Stimulated activated CD4-positive, alpha-beta T cell treated with anti-CD3 and anti-CD28 coated beads, Interleukin-15, amount 100 ng/mL, for 1 hour (primary cell): ENCODE results near the gene RHBDD1.
"Not testable (repeated sequence)": the region's sequence is repeated elsewhere in the genome, so short reads cannot be mapped to it uniquely, and the experiment has no call there.

Experiments used
- DNase-seq, 2 donors: peaks; one replicate each; pipeline ENCODE4 v3.0.0-alpha.2; 2020; ENCODE audit warnings: low read depth in 1 of 2, low spot score in 1 of 2

Gene RHBDD1

DNA sequence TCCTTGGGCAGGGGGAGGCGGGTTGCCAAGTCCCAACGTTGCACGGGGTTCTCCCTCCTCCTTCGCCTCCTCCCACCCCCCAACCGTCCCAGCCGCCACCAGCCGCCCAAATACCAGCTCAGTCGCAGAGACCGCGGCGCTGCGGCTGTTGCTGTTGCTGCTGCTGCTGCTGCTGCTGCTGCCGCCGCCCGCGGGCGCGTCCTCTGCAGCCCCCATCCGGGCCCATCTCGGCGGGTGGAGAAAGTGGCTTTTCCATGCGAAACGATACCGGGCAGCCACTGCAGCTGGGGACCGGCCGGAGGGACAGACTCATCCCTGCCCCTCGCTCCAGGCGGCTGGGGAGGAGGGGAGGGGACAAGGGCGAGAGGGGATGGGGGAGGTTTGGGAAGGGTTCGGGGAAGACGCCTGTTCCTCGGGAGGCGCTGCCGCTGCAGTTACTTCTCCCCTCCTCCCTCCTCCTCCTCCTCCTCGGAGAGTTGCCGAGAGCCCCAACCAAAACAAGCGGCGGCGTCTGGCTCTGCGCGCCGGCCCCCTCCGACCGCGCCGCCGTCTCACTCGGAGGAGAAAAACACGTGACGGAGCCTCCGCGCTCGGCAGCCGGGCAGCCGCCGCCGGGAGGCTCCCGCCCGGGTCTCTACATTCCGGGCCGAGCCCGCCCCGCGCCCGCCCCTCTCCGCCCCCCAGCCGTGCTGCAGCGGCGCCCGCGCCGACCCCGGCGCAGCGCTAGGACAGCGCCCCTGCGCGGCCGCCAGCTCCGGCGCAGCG is 36.5 kb upstream of the RHBDD1 start, which contains the start of gene IRS1:
Gene IRS1, minus strand, starts transcription at position 610 of the 765 bp plus-strand sequence. CDS start 1,082 bp downstream, outside the sequence.
- peak in 1 of 2 donors; percentile 44 for DNase-seq

DNA sequence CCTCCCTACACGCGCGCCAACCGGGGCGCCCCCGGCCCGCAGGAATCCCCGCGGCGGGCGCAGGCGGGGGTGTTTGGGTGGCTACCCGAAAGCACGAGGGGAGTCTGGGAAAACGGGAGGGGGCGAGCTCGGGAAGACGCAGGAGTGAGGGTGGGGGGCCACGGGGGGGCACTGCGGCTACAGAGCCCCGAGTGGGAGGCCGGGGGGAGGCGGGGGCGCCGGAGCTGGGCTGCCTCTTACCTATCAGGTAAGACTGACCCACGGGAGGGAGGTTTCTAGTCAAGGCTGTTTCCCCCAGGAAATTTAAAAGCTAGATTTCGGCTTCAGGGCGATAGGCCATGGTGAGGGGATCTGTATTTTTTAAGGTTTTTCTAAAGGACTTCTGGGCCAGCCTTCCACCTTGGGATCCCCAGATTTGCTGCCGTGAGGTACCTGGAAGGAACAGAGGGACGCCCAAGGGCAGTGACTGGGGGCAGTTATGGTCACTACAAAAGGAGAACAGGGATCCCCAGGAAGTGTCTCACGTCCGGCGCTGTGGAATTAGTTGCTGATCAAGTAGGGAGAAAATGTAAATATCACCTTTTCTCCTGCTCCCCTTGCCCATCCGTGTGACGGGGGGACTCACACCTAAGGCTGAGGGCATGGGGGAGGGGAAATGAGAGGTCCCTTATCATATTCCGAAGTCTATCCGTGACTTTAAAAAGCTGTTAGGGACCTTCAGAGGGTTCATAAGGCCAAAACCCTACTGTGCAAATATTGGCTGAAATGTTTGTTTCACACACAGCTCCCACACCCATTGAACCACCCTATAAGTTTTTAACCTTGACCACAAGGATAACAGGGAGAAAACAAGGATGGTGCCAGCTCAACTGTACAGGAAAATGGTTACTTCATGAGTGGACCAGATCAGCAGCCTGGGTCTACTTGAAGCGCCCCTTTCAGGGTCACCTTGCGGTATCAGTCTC is 35.6 kb upstream of the RHBDD1 start:
- DNase-seq, result no peak

DNA sequence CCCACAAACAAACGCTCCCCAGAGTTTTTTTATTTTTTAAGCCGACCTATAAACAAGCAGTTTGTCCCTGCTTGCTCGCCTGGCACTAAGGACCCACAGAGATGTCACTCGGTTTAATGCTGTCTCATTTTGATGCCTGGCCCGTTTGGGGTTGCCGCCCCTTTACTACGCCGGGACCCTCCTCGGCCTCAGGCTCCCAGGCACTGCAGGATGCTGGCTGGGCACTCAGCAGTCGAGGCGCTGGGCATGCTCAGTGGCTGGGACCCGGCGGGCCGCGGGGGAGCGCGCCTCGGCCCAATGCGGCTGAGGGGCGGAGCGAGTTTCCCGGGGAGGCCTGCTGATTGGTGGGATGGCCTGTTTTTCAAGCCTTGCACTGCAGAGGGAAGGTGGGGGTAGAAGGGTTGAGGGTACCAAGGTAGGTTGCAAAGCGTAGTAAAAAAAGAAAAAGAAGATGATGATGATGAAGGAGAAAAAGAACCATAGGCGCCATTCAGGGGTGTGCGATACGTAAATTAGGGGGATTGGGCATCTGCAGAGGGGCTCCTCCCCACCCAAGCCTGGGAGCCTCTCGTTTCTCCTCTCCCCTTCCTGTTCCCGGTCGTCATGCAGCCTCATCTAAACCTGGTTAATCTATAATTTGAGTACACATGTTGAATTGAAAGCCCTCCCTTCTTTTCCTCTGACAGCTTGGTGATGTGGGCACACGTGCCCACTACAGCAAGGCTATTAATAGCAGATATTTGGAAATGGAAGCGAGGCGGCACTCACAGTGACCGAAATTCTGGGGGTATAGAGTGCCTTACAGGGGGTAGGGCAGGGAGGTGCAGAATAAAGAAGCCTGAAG is 34.7 kb upstream of the RHBDD1 start:
- peak; percentile 37 to 72 for DNase-seq

DNA sequence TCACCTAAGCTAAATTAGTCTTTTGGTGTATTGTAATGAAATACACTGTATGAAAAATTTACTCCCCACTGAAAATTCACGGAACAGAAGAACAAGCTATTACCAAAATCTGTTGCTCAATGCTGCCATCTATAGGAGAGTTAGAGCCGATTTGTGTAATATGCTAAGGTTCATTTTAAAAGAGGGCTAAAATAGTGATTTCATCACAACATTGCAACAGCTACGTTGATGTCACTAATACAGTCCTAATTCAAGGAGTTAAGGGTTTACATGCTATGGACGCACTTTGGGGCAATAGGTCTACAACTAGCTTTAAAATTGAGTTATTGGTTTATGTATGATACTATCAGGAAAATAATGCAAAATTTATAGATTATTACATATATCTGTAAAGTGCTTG is 33.3 kb upstream of the RHBDD1 start:
- no peak for DNase-seq

DNA sequence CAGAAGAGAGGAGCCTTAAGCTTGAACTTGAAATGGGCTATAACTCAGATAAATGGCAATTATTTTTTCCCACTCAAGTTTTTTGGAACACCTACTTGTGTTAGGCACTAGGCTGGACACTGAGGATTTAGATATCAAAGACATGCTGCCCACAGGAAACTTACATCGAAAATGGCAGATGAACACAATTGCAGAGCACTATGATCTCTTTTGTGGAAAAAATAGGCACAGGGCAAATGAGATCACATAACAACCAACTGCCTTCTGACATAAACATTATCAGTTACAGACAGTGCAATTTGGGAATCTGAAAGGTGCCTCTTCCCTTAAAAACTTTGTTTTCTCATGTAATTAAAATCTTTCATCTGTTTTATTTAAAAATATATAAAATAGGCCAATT is 32.4 kb upstream of the RHBDD1 start:
- no peak for DNase-seq

DNA sequence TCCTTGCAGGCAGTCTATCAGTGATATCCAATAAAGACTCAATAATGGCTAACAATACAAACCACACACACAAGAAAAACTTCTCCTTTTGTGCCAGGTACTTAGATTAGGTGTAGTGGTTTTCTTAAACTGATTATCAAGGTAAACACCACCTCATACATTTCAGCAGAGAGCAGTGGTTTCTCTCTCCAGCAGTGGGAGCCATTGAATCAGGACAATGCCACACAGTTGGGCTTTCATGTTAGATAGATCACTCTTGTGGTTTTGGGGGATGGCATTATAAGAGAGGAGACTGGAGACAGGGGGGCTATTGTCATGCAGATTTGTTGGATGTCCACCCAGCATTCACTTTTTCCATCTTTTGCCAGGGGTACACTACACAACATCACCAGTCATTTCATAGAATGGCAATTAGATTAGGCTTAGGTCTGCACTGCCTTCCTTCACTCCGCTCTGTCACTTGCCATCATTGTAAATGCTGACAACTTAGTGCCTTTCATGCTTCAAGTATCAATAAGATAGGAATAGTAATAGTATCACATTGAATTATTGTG is 22.6 kb upstream of the RHBDD1 start:
- DNase-seq, result no peak

DNA sequence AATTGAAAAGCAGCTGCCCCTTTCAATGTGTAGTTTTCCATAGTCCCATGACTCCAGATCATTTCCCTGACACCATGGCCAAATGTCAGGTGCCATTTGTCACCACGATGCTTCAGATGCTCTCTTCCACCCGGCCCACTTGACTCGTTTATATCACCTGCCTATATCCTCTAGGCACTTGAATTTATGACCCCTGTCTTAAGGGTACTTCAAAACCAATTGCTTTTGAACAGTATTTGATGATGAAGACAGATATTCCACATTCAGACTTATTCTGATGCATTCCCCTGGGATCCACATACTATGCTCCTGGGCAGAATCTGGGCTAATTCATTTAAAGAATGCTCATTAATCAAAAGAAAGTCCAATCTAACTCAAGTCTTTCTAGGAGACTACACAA is 16.9 kb upstream of the RHBDD1 start:
- no peak for DNase-seq

DNA sequence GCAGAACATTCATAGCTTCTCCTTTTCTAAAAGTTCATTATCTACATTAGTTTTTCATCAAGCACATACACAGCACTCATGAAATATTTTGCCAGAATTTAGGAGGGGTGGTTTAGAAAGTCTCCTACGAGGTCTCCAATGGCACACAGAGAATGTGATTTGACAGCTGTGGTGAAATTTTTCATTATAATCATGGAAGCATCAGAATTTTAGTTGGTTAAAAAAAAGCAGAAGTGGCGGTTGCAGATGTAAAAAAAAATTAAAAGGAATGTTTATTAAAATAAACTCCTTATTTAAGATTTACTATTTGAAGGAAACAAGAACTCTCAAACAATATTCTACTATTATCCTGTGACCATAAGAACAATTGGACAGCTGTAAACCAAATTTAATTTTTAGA is 10.8 kb upstream of the RHBDD1 start:
- no peak for DNase-seq

DNA sequence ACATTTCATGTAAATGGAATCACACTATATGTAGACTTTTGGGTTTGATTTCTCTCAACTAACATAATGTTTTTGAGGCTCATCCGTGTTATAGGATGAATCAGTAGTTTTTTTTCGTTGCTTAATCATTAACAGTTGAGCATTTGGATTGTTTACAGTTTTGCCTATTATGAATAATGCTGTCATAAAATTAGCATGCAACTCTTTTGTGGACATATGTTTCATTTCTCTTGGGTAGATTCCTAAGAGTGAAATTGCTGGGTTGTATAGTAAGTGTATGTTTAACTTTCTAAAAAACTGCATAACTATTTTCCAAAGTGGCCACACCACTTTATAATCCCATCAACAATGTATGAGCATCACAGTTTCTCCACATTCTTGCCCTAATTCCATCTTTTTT is 7.7 kb upstream of the RHBDD1 start:
- no peak for DNase-seq

DNA sequence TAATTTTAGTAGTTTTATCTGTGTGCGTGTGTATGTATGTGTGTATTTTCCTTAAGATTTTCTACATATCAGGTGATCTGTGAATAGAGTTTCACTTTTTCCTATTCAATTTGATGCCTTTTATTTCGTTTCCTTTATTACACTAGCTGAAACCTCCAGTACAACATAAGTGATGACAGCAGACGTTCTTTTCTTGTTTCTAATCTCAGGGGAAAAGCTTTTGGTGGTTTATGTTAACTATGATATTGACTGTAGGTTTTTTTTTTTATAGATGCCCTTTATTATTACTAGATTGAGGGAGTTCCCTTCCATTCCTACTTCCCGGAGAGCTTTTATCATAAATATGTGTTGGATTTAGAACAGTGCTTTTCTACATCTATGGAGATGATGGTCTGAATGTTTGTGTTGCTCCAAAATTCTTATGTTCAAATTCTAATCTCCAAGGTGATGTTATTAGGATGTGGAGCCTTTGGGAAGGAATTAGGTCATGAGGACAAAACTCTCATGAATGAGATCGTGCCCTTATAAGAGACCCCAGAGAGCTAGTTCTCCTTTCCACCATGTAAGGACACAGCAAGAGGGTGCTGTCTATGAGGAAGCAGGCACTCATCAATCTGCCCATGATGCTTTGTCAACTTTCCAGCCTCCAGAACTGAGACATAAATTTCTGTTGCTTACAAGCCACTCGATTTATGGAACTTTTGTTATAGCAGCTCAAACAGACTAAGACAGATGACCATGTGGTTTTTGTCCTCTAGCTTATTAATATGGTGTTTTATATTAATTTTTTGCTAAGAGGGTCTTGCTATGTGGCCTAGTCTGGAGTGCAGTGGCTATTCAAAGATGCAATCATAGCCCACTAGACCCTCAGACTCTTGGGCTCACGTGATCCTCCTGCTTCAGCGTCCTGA is 5.9 kb upstream of the RHBDD1 start:
- no peak for DNase-seq

DNA sequence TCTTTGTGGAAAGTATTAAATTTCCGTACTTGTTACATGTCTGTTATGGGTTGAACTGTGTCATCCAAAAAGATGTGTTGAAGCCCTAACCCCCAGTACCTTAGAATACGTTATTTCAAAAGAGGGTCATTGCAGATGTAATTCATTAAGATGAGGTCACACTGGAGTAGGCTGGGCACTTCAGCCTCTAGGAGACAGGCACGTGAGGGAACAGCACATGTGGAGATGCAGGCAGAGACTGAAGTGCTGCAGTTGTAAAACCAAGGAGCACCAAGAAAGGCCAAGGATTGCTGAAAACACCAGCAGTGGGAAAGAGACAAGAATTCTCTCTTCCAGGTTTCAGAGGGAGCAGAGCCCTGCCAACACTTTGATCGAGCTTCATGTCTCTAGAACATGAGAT is 4.6 kb upstream of the RHBDD1 start:
- DNase-seq, result no peak

DNA sequence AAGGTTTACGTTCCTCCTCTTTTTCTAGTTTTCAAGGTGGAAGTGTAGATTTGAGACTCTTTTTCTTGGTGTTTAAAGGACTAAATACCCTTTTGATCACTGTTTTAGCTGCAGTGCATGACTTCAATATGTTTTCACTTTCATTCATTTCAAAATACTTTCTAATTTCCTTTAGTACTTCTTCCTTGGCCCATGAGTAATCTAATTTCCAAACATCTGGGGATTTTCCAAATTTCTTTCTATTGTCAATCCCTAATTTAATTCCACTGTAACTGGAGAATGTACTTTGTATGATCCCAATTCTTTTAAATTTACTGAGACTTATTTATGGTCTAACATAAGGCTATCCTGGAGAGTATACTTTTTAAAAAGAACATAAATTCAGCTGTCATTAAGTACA is 3.8 kb upstream of the RHBDD1 start:
- DNase-seq, result no peak

DNA sequence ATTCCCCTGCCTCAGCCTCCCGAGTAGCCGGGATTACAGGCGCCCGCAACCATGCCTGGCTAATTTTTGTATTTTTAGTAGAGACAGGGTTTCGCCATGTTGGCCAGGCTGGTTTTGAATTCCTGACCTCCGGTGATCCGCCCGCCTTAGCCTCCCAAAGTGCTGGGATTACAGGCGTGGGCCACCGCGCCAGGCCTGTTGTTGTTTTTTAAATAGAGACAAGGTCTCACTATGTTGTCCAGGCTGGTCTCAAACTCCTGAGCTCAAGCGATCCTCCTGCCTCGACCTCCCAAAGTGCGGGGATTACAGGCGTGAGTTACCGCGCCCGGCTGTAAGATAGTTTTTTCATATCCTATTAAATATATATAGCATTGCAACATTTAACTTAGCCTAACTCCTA is 974 bp upstream of the RHBDD1 start:
- not testable (repeated sequence) for DNase-seq

DNA sequence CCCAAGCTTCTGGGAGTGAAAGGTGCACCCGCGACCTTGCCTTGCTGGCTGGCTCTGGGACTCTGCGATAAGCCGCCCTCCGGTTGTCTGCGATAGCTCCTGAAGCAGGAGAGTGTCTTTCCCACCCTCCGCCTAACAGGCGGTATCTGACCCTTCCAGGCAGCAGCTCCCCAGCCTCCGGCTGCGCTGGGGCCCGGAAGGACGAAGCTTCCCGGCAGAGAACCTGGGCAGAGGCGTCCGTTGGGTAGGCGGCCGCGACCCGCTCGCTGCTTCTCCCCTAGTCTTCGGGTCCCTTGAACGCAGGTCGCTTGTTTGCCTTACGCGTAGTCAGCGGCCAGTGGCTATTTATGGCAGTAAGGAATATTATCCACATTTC is 446 bp upstream of the RHBDD1 start:
- DNase-seq, result no peak

DNA sequence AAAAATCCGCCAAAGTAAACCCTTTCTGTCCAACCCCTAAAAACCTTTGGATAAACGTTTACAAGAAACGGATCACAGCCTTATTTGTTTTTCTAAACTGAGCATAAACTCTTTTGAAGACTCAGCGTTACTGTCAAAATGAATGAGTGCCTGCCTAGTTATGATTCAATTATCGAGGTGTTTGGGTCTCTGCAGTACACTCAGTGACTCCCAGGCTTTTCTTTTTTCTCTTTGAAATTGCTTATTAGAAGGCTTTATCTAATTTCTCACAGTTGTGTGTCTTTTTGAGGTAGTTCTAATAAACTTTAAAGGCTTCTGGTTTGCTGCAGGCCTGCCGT is 663 bp downstream of the RHBDD1 start:
- no peak for DNase-seq

DNA sequence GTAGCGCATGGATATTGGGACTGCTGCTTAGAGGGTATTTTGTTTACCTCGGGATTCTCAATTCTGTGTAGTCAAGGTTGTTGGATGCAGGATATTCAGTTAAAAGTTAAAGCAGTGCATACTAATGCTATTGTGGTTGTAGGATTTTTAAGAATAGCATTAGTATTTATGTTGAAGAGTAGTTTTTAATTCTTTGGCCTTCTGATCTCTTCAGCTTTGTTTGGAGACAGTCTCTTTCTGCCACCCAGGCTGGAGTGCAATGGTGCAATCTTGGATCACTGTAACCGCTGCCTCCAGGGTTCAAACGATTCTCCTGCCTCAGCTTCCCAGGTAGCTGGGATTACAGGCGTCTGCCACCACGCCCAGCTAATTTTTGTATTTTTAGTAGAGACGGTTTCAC is 1.5 kb downstream of the RHBDD1 start:
- DNase-seq, result no peak

DNA sequence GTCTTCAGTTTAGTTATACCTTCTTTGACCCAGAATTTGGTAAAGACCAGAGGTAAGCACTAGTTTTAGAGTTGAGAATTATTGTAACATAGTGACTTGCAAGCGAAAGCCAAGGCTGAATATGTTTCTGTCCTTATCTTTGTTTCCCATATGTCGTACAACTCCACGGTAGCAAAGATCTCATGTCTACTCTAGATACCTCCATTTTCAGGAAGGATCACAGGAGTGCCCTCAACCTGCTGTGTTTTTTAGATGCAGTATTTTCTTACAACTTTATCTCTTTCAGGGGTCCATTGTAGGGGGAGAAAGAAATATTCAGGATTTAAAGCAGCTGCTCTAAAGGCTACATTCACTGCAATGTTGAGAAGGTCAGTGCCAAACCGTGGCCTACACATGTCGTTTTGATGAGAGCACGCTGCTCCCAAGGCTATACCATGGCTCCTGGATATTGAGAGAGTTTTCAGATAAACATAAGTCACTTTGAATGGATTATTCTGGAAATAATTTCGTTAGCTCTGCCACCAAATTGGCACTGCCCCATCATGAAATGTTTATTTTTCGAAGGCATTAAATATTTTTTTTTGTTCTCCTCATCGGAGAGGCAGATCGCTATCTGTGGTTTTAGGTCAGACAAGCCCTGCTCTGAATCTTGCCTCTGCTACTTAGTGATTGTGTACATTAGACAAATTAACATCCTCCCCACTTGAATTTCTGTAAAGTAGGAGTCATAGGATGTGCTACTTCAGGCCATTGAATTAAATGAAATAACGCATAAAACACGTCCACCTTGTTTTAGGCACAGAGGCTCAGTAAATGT is 2.1 kb downstream of the RHBDD1 start:
- DNase-seq, result no peak

DNA sequence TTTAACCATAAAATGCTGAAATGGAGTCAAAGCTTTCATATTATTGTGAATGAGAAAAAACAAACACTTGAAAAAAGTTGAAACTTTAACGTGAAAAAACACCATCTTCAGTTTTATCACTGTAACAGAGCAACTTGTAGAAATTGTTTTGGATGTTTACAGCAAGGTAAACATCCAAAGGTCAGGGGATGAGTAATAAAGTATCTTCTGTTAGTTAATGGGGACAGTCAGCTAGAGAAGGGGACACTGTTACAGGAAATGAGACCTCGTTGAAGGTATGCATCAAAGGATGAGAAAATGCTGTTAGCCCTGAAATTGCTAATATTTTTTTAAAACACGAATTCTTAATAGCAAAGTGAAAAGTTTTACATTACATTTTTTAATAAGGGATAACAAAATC is 2.9 kb downstream of the RHBDD1 start:
- DNase-seq, result no peak

DNA sequence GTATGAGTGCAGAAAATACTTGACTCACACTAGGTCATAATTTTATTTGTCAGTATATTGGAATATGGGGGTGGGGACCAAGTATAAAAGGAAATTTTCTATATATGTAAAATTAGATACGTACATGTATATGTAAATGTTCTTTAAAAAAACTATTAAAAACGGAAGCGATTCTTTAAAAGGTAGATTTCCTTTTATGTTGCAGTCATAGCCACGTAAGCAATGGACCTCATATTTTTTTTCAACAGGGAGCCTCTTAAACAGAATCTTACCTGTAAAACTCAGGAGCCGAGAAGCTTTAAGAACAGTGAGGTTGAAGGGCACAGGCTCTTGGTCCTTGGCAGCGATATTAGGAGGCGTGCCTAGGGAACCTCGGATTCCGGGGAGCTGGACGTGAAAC is 3.3 kb downstream of the RHBDD1 start:
- no peak for DNase-seq
